ENCODE measurements around the gene TRAM2.

Gene TRAM2

DNA sequence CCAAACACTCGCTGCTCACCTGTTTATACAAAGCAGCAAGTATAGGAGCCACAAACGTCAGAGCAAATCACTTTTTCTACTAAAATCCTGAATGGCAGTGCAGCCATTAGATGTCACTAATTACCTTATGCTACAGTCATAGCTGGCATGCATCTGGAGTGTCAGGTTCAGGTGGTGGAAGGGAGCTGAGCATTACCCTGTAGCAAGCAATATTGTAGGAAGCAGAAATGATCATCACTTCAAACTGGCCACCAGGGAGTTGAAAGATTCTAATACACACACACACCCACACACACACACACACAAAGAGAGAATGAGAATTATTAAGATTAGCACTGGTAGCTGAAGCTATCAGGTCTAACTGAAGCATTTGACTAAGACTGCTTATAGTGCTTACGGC is 80.9 kb downstream of the TRAM2 start:
- H4K20me1 ChIP-seq (ENCODE audit: insufficient read depth, low read length) = no peaks in the 10 kb centered on the region
- H3K9ac ChIP-seq (ENCODE audit: low read length) = peak overlapping the region; percentile 27; the same call in 1 of the 2 replicates
- peaks cover 89% of the 10 kb centered on the region for H3K4me1 ChIP-seq (ENCODE audit: insufficient read depth, low read length, severe bottlenecking)
- H3K27me3 ChIP-seq (ENCODE audit: insufficient read depth, low read length) = no peaks in the 10 kb centered on the region
- H3K9me2 ChIP-seq (ENCODE audit: low read depth, low read length) = no peaks in the 10 kb centered on the region
- H3K4me2 ChIP-seq (ENCODE audit: low read length) = peak overlapping the region; percentile 66
- peak overlapping the region; percentile 99 for H3K27ac ChIP-seq (ENCODE audit: low read depth, low read length, poor library complexity, severe bottlenecking)
- peaks cover 9% of the 10 kb centered on the region; the same call in 1 of the 2 replicates for H3F3A ChIP-seq (ENCODE audit: insufficient read depth, low read length)
- H3K36me3 ChIP-seq (ENCODE audit: insufficient read depth, low read length) = peaks cover 11% of the 10 kb centered on the region; the same call in 1 of the 2 replicates
- no peak overlapping the region for H2AFZ ChIP-seq (ENCODE audit: low read length)
- H3K4me3 ChIP-seq (ENCODE audit: low read depth, low read length, poor library complexity, severe bottlenecking) = no peak overlapping the region
- no peaks in the 10 kb centered on the region for H3K79me2 ChIP-seq (ENCODE audit: insufficient read depth, low read length)
- H3K9me3 ChIP-seq (ENCODE audit: low read length) = no peaks in the 10 kb centered on the region
- TF ChIP-seq EZH2 (IDR thresholded peaks at IDR 0.05; ENCODE audit: borderline replicate concordance, low read length) = no peak
- TF ChIP-seq, protein P1, sequence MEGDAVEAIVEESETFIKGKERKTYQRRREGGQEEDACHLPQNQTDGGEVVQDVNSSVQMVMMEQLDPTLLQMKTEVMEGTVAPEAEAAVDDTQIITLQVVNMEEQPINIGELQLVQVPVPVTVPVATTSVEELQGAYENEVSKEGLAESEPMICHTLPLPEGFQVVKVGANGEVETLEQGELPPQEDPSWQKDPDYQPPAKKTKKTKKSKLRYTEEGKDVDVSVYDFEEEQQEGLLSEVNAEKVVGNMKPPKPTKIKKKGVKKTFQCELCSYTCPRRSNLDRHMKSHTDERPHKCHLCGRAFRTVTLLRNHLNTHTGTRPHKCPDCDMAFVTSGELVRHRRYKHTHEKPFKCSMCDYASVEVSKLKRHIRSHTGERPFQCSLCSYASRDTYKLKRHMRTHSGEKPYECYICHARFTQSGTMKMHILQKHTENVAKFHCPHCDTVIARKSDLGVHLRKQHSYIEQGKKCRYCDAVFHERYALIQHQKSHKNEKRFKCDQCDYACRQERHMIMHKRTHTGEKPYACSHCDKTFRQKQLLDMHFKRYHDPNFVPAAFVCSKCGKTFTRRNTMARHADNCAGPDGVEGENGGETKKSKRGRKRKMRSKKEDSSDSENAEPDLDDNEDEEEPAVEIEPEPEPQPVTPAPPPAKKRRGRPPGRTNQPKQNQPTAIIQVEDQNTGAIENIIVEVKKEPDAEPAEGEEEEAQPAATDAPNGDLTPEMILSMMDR (IDR thresholded peaks at IDR 0.05; ENCODE audit: low read length) = peak; percentile 16; the same call in 1 of the 2 replicates

DNA sequence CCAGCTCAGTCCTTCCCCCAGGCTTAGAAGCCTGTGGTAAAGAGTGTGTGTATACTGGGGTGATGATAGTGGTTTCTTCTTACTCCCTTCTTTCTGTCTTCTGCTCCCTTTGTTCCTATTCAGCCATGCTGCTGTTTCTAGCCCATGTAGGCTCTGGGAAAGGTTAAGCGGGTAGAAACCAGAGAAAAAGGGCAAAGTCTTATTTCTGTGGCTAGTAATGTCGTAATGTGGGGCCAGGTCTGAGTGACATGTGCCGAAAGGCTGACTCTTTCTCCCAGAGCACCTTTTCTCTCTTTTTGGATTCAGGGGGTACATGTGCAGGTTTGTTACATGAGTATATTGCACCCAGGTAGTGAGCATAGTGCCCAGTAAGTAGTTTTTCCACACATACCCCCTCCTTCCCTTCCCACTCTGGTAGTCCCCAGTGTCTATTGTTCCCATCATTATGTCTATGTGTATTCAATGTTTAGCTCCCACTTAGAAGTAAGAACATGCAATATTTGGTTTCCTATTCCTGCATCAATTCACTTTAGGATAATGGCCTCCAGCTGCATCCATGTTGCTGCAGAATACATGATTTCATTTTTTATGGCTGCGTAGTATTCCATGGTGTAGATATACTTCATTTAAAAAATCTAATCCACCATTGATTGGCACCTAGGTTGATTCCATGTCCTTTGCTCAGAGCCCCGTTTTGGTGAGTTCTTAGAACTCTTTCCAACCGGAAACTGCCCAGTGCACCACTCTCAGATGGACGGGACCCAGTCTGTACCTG is 82.4 kb downstream of the TRAM2 start:
- Histone ChIP-seq H3K9me2 (ENCODE audit: low read depth, low read length) (no peaks in the 10 kb centered on the region), H3K4me3 (ENCODE audit: low read depth, low read length, poor library complexity, severe bottlenecking) (no peak overlapping the region), H3F3A (ENCODE audit: insufficient read depth, low read length) (peaks cover 9% of the 10 kb centered on the region; the same call in 1 of the 2 replicates), H4K20me1 (ENCODE audit: insufficient read depth, low read length) (no peaks in the 10 kb centered on the region), H3K27me3 (ENCODE audit: insufficient read depth, low read length) (no peaks in the 10 kb centered on the region), H3K27ac (ENCODE audit: low read depth, low read length, poor library complexity, severe bottlenecking) (peak overlapping the region; percentile 57), H3K9me3 (ENCODE audit: low read length) (no peaks in the 10 kb centered on the region), H3K9ac (ENCODE audit: low read length) (no peak overlapping the region), H2AFZ (ENCODE audit: low read length) (no peak overlapping the region), H3K4me1 (ENCODE audit: insufficient read depth, low read length, severe bottlenecking) (peaks cover 77% of the 10 kb centered on the region), H3K4me2 (ENCODE audit: low read length) (no peak overlapping the region), H3K36me3 (ENCODE audit: insufficient read depth, low read length) (peaks cover 11% of the 10 kb centered on the region; the same call in 1 of the 2 replicates), H3K79me2 (ENCODE audit: insufficient read depth, low read length) (no peaks in the 10 kb centered on the region)
- TF ChIP-seq EZH2 (IDR thresholded peaks at IDR 0.05; ENCODE audit: borderline replicate concordance, low read length) = no peak
- TF ChIP-seq, protein P1 (IDR thresholded peaks at IDR 0.05; ENCODE audit: low read length) = no peak

DNA sequence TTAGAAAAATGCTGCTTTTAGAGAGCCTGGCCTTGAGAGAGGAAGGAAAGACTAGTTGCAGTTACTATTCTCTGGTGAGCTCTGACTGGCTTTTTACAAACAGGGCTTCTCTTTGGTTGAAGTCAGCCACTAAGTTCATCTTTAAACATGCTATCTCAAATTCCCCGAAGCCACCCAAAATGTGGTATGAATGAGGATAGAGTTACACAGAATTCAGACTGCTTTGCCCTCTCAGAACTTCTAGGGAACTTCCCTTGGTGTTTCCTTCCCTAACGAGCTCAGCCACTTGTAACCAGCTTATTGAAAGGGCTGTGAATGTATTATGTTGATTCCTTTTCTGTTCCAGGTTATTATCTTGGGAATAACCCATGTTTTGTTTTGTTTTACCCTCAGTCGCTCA is 83.2 kb downstream of the TRAM2 start:
- Histone ChIP-seq H3K79me2 (ENCODE audit: insufficient read depth, low read length) (no peaks in the 10 kb centered on the region), H2AFZ (ENCODE audit: low read length) (no peak overlapping the region), H3K9me2 (ENCODE audit: low read depth, low read length) (no peaks in the 10 kb centered on the region), H3K4me1 (ENCODE audit: insufficient read depth, low read length, severe bottlenecking) (peaks cover 69% of the 10 kb centered on the region), H3K9me3 (ENCODE audit: low read length) (no peaks in the 10 kb centered on the region), H3F3A (ENCODE audit: insufficient read depth, low read length) (peaks cover 9% of the 10 kb centered on the region; the same call in 1 of the 2 replicates), H3K4me2 (ENCODE audit: low read length) (no peak overlapping the region; the same call in 1 of the 2 replicates), H3K36me3 (ENCODE audit: insufficient read depth, low read length) (peaks cover 11% of the 10 kb centered on the region; the same call in 1 of the 2 replicates), H3K4me3 (ENCODE audit: low read depth, low read length, poor library complexity, severe bottlenecking) (no peak overlapping the region), H3K27ac (ENCODE audit: low read depth, low read length, poor library complexity, severe bottlenecking) (peak overlapping the region; percentile 57), H4K20me1 (ENCODE audit: insufficient read depth, low read length) (no peaks in the 10 kb centered on the region), H3K27me3 (ENCODE audit: insufficient read depth, low read length) (no peaks in the 10 kb centered on the region), H3K9ac (ENCODE audit: low read length) (no peak overlapping the region)
- TF ChIP-seq EZH2 (IDR thresholded peaks at IDR 0.05; ENCODE audit: borderline replicate concordance, low read length) = no peak
- TF ChIP-seq, protein P1 (IDR thresholded peaks at IDR 0.05; ENCODE audit: low read length) = no peak

Data from OCI-LY1 (cell line).